Caki2 (cell line): ENCODE results near the gene LMOD1. TPM values are rescaled to one million over a fixed set of nuclear protein-coding genes. Genes with fewer than 3 reads are reported as not detected.
"Not testable (repeated sequence)": the region's sequence is repeated elsewhere in the genome, so short reads cannot be mapped to it uniquely, and the experiment has no call there.

Source experiments
- DNase-seq: peaks from one replicate; pipeline ENCODE4 v3.0.0-alpha.2; 2015; ENCODE audit warnings: low read depth
- in situ Hi-C: cut with HindIII; loops from 2 replicates; pipeline ENCODE4 v1.10.0; 2016; ENCODE audit warnings: low sequenced_read_pairs, low pct_unique_long_range_greater_than_20kb, mixed read lengths
- total RNA-seq: library from RNA; depleted of rRNA; stranded (reverse); fragments of >200 nt; shearing (Covaris generic); gene quantifications from 2 replicates; pipeline ENCODE4 v1.2.3, GENCODE V29; 2014; ENCODE audit warnings: low replicate concordance

The LMOD1 gene
- total RNA-seq, 1 experiment from 2014 or later, result not detected

DNA sequence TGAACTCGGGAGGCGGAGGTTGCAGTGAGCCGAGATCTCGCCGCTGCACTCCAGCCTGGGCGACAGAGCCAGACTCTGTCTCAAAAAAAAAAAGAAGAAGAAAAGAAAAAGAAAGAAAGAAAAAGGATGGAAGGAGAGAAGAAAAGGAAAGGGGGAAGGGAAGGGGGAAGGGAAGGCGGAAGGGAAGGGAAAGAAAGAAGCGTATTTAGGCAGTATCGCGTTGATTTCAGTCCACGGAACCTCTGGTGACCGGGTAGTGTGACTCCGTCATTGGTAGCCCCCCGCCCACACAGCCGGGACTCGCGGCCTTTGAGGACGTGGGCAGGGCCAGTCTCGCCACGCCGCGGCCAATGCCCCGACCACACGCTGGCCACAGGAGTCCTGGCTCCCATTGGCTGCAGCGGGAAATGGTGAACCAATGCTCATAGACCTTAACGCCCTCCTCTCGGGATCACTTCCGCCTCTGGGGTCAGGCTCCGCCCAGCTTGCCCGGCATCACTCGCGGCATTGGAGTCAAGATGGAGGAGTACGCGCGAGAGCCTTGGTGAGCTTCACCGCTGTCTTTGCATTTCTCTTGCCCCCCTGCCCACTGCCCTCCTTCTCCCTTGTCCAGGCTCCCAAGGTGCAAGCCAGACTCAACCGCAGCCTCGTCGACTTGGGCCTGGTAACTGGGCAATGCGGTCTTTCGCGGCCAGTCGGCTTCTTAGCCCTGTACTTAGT is 8.8 kb upstream of the LMOD1 start, which contains the start of gene TIMM17A:
Gene TIMM17A (plus strand): TSS at position 495 of the 720 bp plus-strand sequence. CDS start 24 bp downstream, at position 519.
- in situ Hi-C loops, result no loop called here
- peak; percentile 94 for DNase-seq

DNA sequence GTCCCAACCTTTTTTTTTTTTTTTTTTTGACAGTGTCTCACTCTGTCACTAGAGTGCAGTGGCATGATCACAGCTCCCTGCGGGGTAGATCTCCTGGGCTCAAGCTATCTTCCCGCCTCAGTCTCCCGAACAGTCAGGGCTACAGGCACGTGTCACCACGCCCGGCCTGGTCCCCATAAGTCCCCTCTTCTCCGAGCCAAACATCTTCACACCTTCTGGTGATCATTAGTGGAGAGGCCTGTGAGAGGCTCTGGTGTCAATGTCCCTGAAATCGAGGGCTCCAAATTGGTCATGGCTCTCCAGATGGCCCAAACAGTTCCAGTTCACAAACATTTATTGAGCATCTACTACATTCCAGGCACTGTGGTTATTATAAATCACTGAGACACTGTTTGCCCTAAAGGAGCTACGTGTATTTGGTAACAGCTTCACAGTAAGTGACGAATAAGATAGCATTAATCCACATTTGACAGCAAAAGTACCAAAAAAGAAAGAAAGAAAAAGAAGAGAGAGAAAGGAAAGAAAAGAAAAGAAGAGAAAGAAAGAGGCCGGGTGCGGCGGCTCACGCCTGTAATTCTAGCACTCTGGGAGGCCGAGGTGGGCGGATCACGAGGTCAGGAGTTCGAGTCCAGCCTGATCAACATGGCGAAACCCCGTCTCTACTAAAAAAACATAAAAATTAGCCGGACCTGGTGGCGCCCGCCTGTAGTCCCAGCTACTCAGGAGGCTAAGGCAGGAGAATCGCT is 8.1 kb upstream of the LMOD1 start:
- DNase-seq, result peak; percentile 7
- in situ Hi-C loops, result no loop called here

DNA sequence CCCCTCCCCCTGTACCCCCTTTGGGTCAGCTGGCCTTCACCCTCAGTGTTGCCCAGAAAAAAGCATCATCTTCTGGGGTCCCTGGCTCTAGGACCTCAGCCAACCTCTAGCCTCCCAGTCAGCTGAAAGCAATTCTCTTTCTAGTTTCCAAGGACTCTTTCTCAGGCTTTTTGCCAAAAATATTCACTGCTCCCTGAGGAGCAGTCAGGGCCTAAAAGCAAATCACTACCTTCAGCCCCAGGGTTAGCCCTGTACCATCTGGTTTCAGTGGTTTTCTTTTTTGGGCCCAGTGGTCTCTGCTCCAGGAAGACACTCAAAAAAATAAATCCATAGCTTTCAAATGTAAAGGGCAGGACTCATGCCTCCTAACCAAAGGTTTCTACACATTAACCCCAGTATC is 3.1 kb upstream of the LMOD1 start:
- DNase-seq, result no peak
- in situ Hi-C loops, result no loop called here

DNA sequence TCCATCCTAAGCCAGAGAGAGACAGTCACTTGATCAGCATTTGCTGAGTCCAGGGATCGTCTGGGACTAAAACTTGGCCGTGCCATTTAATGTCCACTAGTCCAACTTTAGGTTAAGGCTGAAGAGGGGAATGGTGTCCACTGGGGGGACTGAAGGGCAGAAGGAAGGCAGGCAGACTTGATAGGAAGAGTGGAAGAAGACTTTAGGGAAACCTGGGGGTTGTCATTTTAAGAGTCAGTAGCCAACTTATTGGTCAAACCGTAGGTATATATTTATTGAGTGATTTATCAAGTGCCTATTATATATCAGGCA is 1.3 kb upstream of the LMOD1 start:
- in situ Hi-C loops, result no loop called here
- DNase-seq, result no peak

DNA sequence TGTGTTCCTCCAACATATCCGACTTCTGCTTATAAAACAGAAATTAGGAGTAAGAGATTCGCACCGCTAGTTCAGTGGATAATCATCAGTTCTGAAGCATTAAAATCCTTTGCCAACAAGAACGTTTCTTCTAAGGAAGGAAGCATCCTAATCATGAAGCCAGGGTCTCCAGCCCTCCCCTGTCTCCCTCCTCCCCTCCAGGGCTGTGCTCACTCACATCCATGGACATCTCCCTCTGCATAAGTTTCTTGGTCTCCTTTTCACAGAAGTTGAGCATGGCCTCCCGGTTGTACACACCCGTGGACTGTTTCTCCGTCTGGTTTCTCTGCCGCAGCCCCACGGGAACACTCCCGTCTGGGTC is 505 bp downstream of the LMOD1 start:
- in situ Hi-C loops, result no loop called here

DNA sequence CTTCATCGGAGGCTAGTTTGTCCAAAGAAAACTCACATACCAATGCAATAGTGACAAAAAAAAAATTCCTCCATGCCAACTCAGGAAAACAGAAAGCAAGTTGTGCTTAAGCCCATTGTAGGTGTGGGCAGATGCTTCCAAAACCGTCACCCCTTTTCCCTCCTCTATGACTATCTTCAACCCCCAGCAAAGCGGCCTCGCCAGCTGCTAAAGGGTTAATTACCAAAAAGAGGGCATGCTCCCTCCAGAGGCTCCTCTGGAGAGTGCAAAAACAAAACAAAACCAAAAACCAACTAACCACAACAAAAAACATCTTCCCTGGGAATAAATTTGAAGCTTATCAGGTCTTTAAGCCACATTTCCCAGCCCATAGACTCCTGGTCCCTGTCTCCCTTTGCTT is 1.2 kb downstream of the LMOD1 start:
- in situ Hi-C loops, result no loop called here
- no peak for DNase-seq

More for the DNA sequence above, 505 bp downstream of the LMOD1 start:
- DNase-seq, result no peak

DNA sequence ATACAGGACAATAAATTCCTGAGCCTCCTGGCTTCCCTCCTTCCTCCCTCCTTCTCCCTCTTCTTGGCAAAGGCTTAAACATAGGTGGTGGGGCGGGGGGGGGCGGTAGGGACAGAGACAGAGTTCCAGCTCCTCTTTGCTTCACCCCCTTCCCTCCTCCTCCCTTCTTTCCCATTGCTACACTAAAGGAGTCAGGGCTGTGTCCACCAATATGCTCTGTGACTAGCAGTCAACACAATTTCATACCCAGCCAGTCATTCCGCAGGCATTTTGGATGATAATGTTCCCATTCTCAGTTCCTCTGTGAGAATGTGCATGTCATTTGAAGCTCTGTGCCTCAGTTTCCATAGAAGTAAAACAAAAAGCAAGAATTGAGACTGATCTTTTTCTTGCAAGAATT is 1.7 kb downstream of the LMOD1 start:
- in situ Hi-C loops, result no loop called here

DNA sequence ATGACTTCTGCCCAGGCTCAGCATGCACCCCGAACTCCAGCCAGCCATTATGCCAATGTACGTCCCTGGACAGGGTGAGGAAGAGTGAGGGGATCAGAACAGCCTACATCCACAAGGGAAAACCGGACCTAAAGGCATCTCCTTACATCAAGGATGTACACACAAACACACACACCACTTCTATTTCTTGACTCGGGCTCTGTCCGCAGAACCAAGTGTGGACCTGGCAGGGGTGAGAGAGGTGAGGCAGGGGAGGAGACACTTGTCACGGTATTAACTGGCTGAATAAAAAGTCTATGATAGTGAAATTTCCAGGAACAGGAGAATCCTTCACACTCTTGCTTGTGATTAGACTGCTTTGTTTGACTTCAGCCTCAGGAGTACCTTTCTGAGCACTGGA is 2.3 kb downstream of the LMOD1 start:
- in situ Hi-C loops, result no loop called here
- no peak for DNase-seq

More for the DNA sequence above, 1.7 kb downstream of the LMOD1 start:
- no peak for DNase-seq

DNA sequence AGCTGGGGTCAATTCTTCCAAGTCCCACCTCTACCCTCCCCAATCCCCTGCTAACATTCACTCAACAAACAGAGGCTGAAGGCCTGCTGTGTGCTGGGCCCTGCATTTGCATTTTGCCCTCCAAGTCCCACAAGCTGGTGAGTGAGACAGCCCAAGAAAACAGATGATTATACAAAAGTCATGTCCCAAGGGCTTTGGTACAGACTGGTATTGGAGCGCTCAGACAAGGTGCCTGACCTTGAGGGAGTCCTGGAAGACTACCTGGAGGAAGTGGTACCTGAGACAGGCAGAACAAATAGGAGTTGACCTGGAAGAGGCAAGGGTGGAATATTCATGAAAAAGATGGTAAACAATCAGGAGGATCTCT is 4.2 kb downstream of the LMOD1 start:
- in situ Hi-C loops, result no loop called here
- DNase-seq, result no peak

DNA sequence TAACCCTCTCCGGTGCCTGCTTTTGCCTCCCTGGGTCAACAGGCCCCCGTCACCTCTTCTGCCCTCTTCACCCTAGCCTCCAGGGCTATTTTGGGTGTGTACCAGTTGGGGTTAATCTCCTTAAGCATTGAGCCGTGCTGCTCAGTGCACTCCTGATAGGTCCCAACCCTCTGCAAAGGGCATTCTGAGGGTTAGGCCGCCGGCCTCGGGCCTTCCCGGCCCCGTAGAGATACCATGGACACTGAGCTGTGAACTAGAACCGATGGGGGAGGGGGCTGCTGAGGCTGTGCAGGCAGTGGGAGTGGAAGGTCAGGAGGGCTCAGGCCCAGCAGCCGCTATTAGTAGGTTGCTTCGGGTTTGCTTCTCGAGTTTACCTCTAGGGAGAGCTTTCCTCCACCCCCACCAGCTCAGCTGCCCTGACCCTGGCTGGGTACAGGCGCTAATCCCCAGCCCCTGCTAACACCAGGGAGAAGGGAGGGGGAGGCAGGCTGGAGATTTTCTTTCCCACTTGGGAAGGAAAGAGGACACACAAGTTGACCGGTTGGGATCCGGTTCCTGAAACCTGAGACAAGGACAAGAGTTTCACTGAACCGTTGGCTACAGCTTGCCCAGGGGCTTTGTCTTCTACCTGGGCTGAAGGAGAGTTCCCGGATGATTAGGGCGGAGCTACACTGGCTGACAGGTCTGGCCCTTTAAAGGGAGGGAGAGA is 4.8 kb downstream of the LMOD1 start:
- in situ Hi-C loops, result no loop called here
- DNase-seq, result no peak

DNA sequence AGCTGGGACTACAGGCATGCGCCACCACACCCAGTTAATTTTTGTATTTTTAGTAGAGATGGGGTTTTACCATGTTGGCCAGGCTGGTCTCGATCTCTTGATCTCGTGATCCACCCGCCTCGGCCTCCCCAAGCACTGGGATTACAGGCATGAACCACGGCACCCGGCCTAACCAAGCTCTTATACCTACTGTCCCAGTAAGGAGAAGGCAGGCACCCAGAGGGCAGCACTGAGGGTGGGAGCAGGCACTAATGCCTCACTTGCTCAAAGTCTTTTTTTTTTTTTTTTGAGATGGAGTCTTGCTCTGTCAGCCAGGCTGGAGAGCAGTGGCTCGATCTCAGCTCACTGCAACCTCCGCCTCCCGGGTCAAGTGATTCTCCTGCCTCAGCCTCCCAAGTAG is 6.0 kb downstream of the LMOD1 start:
- in situ Hi-C loops, DNase-seq: not testable (repeated sequence)

DNA sequence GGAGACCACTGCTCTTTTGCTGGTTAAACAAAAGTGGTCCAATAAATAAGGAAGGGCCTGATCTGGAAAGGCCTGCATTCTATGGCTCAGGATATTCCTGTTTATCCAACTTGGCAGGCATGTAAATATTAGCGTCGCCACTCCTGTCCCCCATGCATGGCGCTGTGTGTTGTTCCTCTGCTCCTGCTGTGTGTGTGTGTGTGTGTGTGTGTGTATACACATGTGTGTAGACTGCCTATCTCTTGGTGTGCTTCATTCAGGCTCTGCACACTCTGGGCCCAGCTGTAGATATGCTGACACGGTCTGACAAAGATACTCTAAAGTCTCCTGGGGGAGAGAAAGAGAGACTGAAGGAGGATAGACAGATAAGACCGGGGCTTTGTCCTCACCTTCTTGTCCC is 6.8 kb downstream of the LMOD1 start:
- in situ Hi-C loops, result no loop called here
- DNase-seq, result no peak

DNA sequence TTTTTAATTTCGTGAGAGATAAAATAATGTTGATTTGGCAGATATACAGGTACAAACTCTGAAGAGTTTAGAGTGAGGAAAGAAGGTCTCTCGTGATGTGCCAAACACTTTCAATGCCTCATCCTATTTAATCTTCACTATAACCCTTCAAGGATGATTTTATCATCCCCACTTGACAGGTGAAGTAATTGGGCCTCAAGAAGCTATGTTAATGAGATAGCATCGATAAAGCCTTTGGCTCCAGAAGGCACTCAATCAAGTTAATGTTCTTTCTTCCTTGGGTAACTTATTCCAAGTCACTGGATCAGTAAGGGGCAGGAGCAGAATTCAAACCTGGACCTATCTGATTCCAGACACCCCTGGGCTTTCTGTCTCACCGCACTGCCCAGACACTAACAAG is 7.2 kb downstream of the LMOD1 start:
- no peak for DNase-seq
- in situ Hi-C loops, result no loop called here

DNA sequence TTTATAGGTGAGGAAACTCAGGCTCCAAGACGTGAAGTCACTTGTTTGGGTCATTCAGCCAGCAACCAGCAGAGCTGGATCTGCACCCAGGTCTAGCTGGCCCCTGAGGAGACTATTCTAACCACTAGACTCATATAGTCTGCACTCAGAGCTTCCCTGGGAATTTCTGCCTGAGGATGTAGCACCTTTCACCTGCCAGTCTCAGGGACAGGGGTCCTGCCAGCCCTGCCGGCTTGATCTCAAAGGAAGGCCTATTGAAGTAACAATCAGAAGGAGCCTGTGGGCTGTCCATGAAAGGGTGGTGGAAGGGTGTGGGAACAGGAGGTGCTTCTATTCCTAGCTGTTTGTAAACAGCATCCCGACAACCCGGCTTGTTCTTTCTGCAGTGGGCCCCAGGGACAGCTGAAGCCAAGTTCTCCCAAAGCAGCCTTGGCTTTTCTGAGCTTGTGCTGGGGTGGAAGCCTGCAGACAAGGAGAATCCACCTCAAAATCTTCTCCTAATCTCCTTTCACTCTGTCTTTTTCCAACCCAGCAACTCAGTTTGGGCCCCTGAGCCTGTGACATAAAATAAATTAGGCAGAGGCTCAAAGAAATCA is 7.8 kb downstream of the LMOD1 start:
- in situ Hi-C loops, result no loop called here
- DNase-seq, result no peak

DNA sequence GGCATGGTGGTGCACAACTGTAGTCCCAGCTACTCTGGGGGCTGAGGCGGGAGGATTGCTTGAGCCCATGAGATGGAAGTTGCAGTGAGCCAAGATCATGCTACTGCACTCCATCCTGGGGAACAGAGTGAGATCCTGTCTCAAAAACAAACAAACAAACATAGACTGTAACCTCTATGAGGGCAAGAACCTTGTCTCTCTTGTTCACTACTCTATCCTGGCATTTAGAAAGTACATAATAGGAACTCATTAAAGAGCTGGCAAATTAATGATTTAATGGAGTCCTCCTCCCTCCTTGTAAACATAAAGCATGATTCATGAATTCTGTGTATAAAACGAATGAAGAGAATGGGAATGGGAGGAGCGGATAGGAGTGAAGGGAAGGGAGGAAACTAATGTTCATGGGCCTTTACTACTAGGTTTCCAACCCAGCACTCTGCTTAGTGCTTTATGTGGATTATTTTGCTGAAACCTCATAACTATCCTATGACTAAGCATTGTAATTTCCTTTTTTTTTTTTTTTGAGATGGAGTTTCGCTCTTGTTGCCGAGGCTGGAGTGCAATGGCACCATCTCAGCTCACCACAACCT is 8.6 kb downstream of the LMOD1 start:
- in situ Hi-C loops, result no loop called here
- DNase-seq, result peak; percentile 28

DNA sequence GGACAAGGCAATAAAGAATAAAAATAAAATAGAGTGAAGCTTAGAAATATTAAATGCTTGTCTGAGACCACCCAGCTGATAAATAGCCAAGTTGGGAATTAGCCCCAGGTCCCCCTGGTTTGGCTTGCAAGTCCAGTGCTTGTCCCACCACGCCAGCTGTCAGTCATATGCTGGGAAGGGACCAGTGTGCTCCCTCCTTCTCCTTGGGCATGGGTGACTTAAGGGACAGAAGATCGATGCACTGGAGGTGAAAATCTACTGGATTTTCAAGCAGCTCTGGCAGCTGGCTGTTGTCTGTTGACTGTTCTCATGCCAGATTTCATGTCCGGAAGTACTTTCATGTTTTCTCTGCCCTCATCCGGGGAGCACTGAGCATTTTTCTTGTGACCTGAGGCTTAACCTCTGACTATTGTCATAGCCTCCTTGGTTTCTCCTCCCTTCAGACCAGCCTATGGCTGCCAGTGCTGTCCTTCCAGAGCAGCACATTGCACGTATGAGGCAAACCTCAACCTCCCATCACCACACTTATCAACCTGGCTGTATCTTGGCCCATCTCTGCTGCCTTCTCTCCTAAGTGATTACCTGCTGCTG is 12.4 kb downstream of the LMOD1 start:
- no peak for DNase-seq
- in situ Hi-C loops, result no loop called here

DNA sequence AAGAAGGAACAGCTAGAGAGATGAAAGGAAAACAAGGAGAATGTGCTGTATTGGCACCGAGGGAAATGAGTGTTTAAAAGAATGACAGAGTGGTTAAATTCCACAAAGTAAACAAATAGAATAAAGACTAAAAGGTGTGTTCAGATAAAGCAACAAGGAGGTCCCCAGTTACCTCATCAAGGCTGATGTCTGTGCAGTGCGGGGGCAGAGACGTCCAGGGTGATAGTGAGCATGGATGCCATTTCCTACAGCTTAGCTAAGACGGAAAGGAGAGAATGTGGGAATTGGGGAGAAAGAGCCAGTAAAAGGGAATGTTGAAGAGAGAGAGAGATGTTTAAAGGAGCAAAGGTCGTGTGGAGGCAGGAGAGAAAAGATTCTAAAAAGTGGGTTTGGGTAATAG is 15.5 kb downstream of the LMOD1 start:
- in situ Hi-C loops, result no loop called here
- no peak for DNase-seq

DNA sequence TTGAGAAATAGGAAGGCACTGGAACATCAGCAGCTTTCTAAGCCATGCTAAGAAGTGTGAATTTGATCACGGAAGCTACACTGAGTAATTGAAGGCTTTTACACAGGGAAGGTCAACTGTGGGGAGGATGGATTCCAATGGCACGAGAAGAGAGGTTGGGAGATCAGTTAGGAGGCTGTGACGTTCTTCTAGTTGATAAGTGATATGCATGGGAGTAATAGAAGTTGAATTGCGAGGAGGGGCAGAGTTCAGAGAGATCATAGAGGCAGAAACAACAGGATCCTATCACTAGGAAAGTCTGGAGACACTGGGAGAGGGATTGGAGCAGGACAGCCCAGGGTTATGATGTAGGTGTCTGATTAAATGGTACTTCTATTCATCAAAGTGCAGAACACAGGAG is 16.2 kb downstream of the LMOD1 start:
- DNase-seq, result no peak
- in situ Hi-C loops, result no loop called here
